Renal cortex interstitium (tissue), 15 donors: ENCODE measurements around the gene MRI1. TPM values are rescaled to one million over a fixed set of nuclear protein-coding genes. Genes with fewer than 3 reads are reported as not detected.

Source experiments
- DNase-seq, 11 donors: peaks; one replicate each; pipeline ENCODE4 v3.0.0-alpha.2; 2013; ENCODE audit warnings: low read depth in 9 of 11, low spot score in 4 of 11; ENCODE audit errors: extremely low read depth in 1 of 11
- long read RNA-seq, 16 experiments: transcript quantifications; one replicate each; lab custom pipeline, GENCODE V29; 2026
- polyA plus RNA-seq, 3 donors: library from polyadenylated mRNA; unstranded; fragments of 120-200 nt; gene quantifications; one replicate each; pipeline ENCODE4 v1.2.1, GENCODE V29; 2013; ENCODE audit not compliant: insufficient read length in 3 of 3

The MRI1 gene
- 10 to 100 TPM; 21.7 to 42.0 (median 29.6) TPM for polyA plus RNA-seq
- long read RNA-seq, donor 1, partial matches to known transcripts: 0 of 3 reads
- long read RNA-seq, donor 1, other reads (novel, unspliced or antisense): 0 of 3 reads
- long read RNA-seq, donor 2: 0 reads
- long read RNA-seq, donor 3, partial matches to known transcripts: 9 of 11 reads
- long read RNA-seq, donor 3, other reads (novel, unspliced or antisense): 0 of 11 reads
- long read RNA-seq, donor 4, partial matches to known transcripts: 6 of 8 reads
- long read RNA-seq, donor 4, other reads (novel, unspliced or antisense): 0 of 8 reads
- long read RNA-seq, donor 5, transcript MRI1-201 (6 exons, 1,735 nt): major isoform, 7 of 33 reads
- long read RNA-seq, donor 5, partial matches to known transcripts: 12 of 33 reads
- long read RNA-seq, donor 5, other reads (novel, unspliced or antisense): 13 of 33 reads
- long read RNA-seq, donor 6, transcript MRI1-201 (6 exons, 1,735 nt): major isoform, 7 of 38 reads
- long read RNA-seq, donor 6, partial matches to known transcripts: 29 of 38 reads
- long read RNA-seq, donor 6, other reads (novel, unspliced or antisense): 0 of 38 reads
- long read RNA-seq, donor 7, partial matches to known transcripts: 0 of 1 reads
- long read RNA-seq, donor 7, other reads (novel, unspliced or antisense): 0 of 1 reads
- long read RNA-seq, donor 8: 0 reads
- long read RNA-seq, donor 9, partial matches to known transcripts: 0 of 5 reads
- long read RNA-seq, donor 9, other reads (novel, unspliced or antisense): 0 of 5 reads
- long read RNA-seq, donor 10, partial matches to known transcripts: 13 of 18 reads
- long read RNA-seq, donor 10, other reads (novel, unspliced or antisense): 0 of 18 reads
- long read RNA-seq, donor 11, partial matches to known transcripts: 0 of 2 reads
- long read RNA-seq, donor 11, other reads (novel, unspliced or antisense): 0 of 2 reads
- long read RNA-seq, donor 12, partial matches to known transcripts: 0 of 3 reads
- long read RNA-seq, donor 12, other reads (novel, unspliced or antisense): 0 of 3 reads
- long read RNA-seq, donor 13: 0 reads
- long read RNA-seq, donor 14, partial matches to known transcripts: 0 of 1 reads
- long read RNA-seq, donor 14, other reads (novel, unspliced or antisense): 0 of 1 reads
- long read RNA-seq, donor 15, partial matches to known transcripts: 0 of 1 reads
- long read RNA-seq, donor 15, other reads (novel, unspliced or antisense): 0 of 1 reads
- long read RNA-seq, donor 16, transcript MRI1-201 (6 exons, 1,735 nt): major isoform, 10 of 54 reads
- long read RNA-seq, donor 16, partial matches to known transcripts: 35 of 54 reads
- long read RNA-seq, donor 16, other reads (novel, unspliced or antisense): 6 of 54 reads

GRCh38 chr19:13764101-13764807, at the start of gene MRI1:
Gene MRI1 (plus strand): TSS chr19:13764522. CDS start chr19:13764589, 67 bp downstream.
- peak in 7 of 11 donors; percentile 63 to 84 (median 75) for DNase-seq

GRCh38 chr19:13717194-13717643, 47.1 kb upstream of the MRI1 start:
- no peak for DNase-seq

GRCh38 chr19:13718733-13719132, 45.6 kb upstream of the MRI1 start:
- DNase-seq: peak in 2 of 11 donors; percentile 17 to 18

- no peak for DNase-seq
These were observed 42.2 kb upstream of the MRI1 start for GRCh38 chr19:13722146-13722545.

- no peak for DNase-seq
These were observed 41.1 kb upstream of the MRI1 start for GRCh38 chr19:13723206-13723605.

- DNase-seq: no peak
These were observed 38.0 kb upstream of the MRI1 start for GRCh38 chr19:13726323-13726722.

- no peak for DNase-seq
These were observed 36.5 kb upstream of the MRI1 start for GRCh38 chr19:13727798-13728197.

- DNase-seq: no peak
These were observed 34.5 kb upstream of the MRI1 start for GRCh38 chr19:13729859-13730258.

GRCh38 chr19:13731147-13731964, 33.0 kb upstream of the MRI1 start:
- DNase-seq: peak; percentile 85 to 95 (median 94)

GRCh38 chr19:13732337-13732736, 32.0 kb upstream of the MRI1 start:
- no peak for DNase-seq

- DNase-seq: no peak
These were observed 29.6 kb upstream of the MRI1 start for GRCh38 chr19:13734751-13735150.

- DNase-seq: no peak
These were observed 26.2 kb upstream of the MRI1 start for GRCh38 chr19:13738073-13738472.

- DNase-seq: no peak
These were observed 22.4 kb upstream of the MRI1 start for GRCh38 chr19:13741893-13742292.

GRCh38 chr19:13742756-13743155, 21.6 kb upstream of the MRI1 start:
- DNase-seq: no peak

- DNase-seq: no peak
These were observed 20.1 kb upstream of the MRI1 start for GRCh38 chr19:13744174-13744573.

GRCh38 chr19:13747098-13747453, 17.2 kb upstream of the MRI1 start:
- DNase-seq: no peak

GRCh38 chr19:13748169-13748828, 16.0 kb upstream of the MRI1 start:
- DNase-seq: no peak
